Erythroblast (primary cell): Measurements from ENCODE around the gene SPRED3.

Source experiments
- GATA1 ChIP-seq: IDR thresholded peaks from 2 replicates; pipeline ENCODE4 v1.6.1; 2011; ENCODE audit warnings: low read depth, mild to moderate bottlenecking, control low read depth, low read length, moderate library complexity
- POLR2A ChIP-seq: IDR thresholded peaks from 2 replicates; pipeline ENCODE4 v1.6.1; 2011; ENCODE audit warnings: mild to moderate bottlenecking, low read length

DNA sequence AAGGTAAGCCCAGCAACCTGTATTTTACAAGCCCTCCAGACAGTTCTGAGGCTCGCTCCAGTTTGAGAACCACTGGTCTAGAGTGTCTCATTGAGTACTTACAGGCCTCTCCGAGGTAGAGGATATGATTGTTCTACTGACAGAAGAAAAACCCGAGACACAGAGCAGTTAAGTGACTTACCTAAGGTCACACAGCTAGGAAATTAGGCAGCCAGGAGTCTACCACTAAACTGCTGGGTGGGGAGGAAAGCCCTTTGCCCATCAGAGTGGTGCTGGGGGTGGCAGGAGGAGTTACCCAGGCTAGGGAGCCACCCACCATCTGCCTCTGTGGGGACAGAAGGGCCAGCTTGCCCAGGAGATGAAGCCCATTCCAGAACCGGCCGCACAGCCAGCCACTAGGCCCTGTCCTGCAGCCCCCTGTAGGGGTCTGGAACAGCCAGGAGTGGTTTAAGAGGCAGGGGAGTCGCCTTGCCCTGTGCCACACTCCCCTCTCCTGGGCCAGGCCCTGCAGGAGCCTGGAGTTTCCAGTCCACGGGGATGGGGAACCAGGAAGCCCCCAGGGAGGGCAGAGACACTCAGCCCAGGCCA lies 36.8 kb downstream of the SPRED3 start:
- TF ChIP-seq POLR2A: no peak
- no peak for TF ChIP-seq GATA1
